Measurements from ENCODE around the gene RUNX2.

Gene RUNX2

GRCh38 chr6:45563844-45564243 lies 235.7 kb downstream of the RUNX2 start:
- no peak for DNase-seq

DNA sequence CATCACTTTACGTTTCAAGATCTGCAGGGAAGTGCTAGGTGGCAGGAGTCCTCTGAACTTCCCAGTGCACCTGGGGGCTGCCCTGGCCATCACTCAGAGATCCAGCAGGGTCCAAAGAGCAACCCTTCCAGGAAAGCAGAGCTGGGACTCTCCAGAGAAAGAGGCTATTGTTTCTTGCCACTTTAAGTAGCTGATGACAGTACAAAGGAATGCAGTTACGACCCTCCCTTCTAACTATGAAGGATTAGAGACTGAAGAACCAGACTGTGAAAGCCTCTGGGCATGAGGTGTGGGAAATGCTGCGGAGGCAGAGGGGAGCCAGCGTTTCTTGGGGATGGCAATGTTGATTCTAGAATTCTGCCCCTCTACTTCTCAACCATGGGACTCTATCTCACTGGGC lies 238.8 kb downstream of the RUNX2 start:
- no peak for DNase-seq

- DNase-seq: no peak
Observed at GRCh38 chr6:45567879-45568278, 239.7 kb downstream of the RUNX2 start.

GRCh38 chr6:45568626-45569025 lies 240.5 kb downstream of the RUNX2 start:
- DNase-seq: no peak

GRCh38 chr6:45569210-45569945 lies 241.2 kb downstream of the RUNX2 start:
- DNase-seq: no peak

GRCh38 chr6:45571159-45571558 lies 243.0 kb downstream of the RUNX2 start:
- DNase-seq: no peak

DNA sequence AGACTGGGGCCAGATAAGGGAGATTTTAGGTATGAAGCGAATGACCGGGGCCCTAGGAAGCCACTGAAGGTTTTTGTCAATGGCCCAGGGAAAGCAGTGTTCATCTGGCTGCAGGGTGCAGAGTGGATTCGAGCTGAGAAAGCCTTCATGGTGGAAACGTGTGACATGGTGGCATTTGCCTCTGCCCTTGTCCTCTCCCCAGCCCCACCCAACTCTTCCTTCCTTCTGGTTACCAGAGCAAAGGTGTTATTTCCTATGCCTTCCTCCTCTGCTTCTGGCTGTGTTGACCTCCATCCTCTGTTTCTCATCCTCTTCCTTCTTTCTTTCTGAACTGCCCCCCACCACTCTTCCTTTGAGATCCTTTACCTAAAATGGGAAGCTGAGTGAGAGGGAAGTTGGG lies 244.7 kb downstream of the RUNX2 start:
- DNase-seq: no peak

DNA sequence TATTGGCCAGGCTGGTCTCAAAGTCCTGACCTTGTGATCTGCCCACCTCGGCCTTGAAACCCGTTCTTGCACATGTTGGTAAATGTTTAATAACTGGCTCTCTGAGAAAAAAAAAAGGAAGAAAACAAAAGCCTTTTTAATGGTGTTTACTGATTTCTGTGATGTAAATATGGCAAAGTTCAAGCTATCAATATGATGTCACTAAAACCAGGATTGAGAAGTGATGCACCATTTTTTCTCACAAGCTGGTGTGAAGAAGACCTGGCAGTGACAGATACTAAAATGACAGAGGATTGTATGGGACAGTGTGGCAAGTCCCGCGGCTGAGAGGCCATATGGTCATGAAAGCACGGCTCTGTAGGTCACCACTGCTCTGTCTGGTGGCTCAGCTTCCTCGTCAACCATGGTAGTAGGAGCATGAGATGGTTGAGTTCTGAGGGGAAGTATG lies 245.9 kb downstream of the RUNX2 start:
- no peak for DNase-seq

DNA sequence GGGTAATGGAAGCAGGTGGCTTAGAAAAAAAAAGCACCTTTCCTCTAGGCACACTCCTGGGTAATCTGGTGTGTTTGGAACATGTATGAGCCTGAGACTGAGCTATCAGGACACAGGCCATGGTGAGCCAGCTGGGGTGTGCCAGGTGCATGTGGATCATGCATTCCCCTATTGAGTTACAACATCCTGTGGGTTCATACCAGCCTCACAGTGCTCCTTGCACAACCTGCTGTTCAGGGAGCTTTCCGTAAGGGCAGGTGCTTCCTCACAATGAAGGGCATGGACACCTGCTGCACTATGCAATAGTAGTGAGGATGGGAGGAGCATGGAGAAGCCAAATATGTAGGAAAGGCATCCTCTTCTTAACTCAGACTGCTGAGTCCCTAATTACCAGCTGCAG lies 246.8 kb downstream of the RUNX2 start:
- DNase-seq: peak; percentile 20

DNA sequence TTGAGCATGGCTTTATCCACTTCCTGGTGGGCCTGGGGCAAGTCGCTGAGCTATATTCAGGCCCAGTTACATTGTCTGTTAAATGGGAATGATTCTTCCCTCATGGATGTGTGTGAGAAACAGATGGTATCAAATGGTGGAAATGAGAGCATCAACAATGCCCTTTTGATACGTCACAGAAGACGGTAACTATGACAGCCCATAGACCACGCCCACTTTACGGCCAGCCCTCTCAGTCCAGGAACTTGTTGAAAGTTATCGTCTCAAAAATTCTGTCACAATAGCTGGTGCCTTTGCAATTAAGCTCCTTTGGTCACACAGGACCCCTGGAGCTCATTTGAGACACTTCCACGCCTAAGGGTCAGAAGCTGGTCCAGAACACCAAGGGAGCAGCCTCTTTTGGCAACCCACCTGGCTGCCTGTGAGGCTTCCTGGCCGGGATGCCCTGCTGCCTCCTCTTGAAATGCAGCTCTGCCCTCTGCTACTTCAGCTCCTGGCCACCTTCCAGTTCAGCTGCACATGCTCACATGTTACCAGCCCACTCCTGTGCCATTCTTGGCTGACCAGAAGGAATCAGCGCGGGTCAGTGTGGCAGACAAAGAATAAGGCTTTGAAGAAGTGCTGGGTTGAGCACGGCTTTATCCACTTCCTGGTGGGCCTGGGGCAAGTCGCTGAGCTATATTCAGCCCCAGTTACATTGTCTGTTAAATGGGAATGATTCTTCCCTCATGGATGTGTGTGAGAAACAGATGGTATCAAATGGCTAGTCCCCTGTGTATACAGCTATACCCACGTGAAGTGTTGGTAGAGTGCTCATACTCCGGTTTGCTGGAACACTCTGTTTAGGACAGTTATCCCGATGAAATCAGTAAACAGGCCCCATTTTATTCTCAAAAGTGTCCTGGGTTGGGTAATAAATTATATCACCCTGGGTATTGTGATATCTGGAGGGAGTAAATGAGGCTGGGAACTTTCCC lies 248.8 kb downstream of the RUNX2 start:
- peak; percentile 8 for DNase-seq

- DNase-seq: no peak
Observed at GRCh38 chr6:45577836-45578504, 249.8 kb downstream of the RUNX2 start.

DNA sequence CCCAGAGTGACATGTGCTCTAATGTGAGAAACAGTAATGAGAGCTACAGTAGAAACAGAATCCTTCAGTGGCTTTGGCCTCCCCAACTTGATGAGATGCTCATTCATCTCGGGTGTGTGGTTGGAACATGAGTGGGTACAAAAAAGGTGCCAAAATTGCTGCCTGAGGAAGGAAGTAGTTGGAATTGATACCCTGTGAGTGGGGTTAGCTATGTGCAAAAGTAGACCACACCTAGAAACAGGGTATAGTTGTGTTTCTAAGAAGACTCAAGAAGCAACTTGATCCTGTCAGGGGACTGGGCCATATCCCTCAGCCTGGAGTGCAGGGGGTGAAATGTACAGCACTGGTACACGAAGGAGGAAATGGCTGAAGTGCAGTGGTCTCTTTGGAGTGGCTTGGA lies 256.0 kb downstream of the RUNX2 start:
- no peak for DNase-seq

DNA sequence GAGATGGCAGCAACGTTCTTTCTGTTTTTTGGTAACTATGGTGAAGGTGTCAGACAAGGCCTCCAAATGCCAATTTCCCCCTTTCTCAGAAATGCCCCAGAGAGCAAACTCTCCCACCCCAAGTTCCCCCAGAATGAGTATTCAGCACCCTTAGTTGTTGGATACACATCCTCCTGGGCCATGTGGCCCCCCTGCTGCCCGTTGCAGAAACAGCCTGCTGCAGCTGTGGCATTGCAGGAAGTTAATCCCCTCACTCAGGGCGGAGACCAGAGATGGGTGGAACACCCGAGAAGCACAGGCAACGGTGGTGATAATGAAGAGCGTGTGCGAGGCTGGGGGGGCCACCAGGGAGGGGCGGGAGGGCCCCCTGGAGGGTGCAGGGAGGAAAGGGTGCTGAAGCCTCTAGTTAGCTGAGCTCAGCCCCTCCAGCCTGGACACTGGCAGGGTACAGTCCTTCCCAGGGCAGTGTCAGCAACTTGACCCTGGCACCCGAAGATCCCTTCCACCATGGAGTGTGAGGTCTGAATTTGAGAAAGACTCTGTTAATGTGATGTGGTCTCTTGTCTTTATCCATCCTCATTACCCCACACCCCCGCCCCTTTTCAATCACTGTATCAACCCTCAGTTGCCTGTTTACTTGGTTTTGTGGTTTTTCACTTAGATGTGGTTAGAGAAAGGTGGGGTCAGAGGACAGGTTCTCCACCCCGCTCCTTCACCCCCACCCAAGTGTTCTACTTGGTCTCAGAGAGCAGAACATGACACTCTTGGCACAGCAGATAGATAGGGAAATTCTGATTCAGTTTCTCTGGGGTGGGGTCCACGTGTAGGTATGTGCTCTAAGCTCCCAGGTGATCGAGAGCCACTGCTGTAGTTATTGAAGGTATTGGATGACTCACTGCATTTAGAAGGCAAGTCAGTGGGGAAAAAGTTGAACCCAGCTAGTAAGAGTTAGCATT lies 258.4 kb downstream of the RUNX2 start:
- no peak for DNase-seq

DNA sequence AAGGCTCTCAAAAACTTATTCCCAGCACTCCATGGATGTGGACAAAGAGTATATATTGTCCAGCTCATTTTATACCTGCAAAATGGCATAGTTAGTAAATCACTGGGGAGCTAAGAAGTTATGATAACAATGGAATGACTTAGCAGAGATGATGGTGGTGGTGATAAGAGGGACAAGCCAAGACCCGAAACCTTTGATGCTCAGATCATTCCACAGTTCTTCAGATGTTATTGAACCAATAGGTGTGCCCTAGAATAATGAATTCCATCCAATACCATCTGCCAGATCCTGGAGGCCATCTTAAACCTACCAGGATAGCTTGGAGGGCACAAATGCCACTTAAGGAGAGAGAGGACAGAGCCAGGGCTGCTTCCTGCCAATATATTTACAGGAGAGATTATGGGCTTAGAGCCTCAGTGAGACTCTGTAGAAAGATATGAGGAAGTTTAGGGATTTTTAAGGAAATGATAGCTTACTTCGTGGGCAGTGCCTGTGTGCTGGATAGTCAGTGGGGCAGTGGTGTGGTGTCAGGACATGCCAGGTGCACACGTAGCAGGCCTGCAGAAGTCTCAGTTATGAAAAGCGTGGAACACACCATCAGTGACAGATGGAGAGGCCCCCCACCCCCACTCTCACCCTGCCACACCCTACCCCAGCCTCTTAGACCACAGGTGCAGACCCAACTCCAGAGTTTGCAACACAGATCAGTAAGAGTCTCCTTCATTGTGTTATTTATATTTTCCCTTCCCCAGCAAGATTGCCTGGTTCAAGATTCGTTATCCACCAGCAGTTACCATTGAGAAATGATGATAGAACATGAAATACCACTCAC lies 259.3 kb downstream of the RUNX2 start:
- DNase-seq: no peak

- DNase-seq: no peak
Observed at GRCh38 chr6:45589367-45589766, 261.2 kb downstream of the RUNX2 start.

DNA sequence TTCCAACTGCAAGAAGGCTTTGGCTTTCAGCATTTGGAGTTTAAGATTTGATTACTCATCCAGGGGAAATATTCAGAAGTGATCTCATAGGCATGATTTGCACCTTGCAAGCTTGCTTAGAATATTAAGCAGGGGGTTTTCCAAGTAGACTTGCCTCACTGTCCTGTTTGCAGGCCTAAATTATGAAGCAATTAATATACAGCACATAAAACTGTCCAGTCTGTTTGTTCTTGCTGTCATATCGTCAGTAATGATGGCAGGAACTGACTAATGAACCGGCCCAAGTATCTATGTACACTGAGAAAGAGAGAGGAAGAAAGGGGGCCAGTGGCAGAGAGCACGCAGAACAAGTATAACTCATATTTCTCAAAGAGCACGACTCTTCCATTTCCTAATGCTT lies 262.1 kb downstream of the RUNX2 start:
- DNase-seq: peak; percentile 59

DNA sequence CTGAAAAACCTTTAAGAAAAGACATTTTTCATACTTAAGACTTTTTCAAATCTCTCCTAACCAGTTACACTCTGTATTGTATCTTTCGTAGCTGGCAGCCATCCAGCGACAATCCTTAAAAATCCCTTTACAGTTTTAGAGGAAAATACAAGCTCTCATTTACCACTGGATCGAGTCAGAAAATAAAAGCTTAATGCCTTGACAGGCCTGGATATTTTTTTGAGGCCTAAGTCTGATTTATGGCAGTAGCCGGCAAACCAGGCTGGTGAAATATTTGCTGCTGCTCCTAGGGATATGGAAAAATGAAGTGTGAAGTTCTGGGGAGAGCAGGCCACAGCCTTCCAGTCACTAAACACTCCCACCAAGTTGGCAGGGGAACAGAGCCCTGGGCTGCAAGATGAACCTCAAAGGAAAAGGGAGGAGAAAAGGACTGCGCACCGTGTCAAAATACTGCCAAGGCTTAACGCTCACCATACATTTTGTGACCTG lies 262.6 kb downstream of the RUNX2 start:
- DNase-seq: no peak

DNA sequence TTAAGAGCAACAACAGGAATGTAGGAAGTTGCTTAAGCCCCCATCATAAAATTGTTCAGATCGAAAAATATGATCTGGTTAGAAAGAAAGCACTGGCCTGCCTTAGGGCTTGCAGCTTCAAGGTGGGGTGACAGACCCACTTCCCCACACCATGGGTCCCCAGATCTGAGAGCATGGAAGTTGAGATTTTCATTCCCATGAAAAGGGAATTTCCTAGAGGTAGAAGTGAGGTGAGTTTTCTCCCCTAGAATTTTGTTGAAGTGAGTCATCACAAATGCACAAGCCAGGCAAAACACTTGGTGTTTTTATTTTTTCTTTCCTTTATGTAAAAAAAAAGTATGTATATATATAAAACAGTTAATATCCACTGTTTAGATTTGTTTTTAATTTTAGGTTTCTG lies 263.2 kb downstream of the RUNX2 start:
- DNase-seq: no peak

GRCh38 chr6:45591890-45592289 lies 263.8 kb downstream of the RUNX2 start:
- no peak for DNase-seq

GRCh38 chr6:45592991-45593390 lies 264.9 kb downstream of the RUNX2 start:
- DNase-seq: no peak

All from SHP77 treated with DMSO at 0.1 percent for 48 hours (cell line).